Left ventricle myocardium inferior (tissue), 1 donor: Measurements from ENCODE around the gene MRFAP1L1. TPM values are rescaled to one million over a fixed set of nuclear protein-coding genes. Genes with fewer than 3 reads are reported as not detected.

Source experiments
- DNase-seq: peaks from one replicate; pipeline ENCODE4 v3.0.0-alpha.2; 2020
- H3K27ac ChIP-seq: fragments of 200-600 bp; replicated peaks from 2 replicates; pipeline ENCODE4 v1.8.0; 2021
- H3K27me3 ChIP-seq: fragments of 200-600 bp; 2 replicates; pipeline ENCODE4 v1.8.0; 2021; ENCODE audit warnings: low read depth
- H3K36me3 ChIP-seq: fragments of 200-600 bp; 2 replicates; pipeline ENCODE4 v1.8.0; 2021
- H3K4me1 ChIP-seq: fragments of 200-600 bp; 2 replicates; pipeline ENCODE4 v1.8.0; 2021
- H3K4me3 ChIP-seq: fragments of 200-600 bp; 2 replicates; pipeline ENCODE4 v1.8.0; 2021; ENCODE audit warnings: mild to moderate bottlenecking, moderate library complexity
- H3K9me3 ChIP-seq: fragments of 200-600 bp; replicated peaks from 2 replicates; pipeline ENCODE4 v1.8.0; 2021
- intact Hi-C: fragments of 100-400 bp; cut with micrococcal nuclease; formaldehyde crosslinking; loops from one replicate; pipeline ENCODE4 v1.11.0; 2022
- total RNA-seq: library from RNA; stranded (reverse); fragmentation: NEBNext Ultra II Directional; extraction: Animal tissue kit (Norgen Biotek cat#: 25700); gene quantifications from one replicate; pipeline ENCODE4 v1.2.1, GENCODE V29; 2021
- TF ChIP-seq, protein P1 (sequence below): fragments of 200-600 bp; IDR thresholded peaks from 2 replicates; pipeline ENCODE4 v1.8.0; 2021; ENCODE audit warnings: antibody characterized with exemption, mild to moderate bottlenecking, borderline replicate concordance
- donor health status: DM: no; HTN: yes; CAD: no; lungs with severe emphysema.

Gene MRFAP1L1
- total RNA-seq, 1 donor from 2014 or later = 41.5 TPM

DNA sequence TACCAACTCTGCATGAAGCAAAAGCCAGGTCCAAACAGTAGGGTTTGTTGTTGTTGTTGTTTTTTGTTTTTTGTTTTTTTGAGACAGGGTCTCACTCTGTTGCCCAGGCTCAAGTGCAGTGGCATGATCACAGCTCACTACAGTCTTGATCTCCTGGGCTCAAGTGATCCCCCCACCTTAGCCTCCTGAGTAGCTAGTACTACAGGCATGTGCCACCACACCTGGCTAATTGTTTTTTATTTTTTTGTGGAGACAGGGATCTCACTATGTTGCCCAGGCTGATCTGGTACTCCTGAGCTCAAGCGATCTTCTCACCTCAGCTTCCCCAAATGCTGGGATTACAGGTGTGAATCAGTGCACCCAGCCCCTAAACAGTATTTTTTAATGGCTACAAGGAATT lies 9.8 kb downstream of the MRFAP1L1 start:
- TF ChIP-seq, protein P1, sequence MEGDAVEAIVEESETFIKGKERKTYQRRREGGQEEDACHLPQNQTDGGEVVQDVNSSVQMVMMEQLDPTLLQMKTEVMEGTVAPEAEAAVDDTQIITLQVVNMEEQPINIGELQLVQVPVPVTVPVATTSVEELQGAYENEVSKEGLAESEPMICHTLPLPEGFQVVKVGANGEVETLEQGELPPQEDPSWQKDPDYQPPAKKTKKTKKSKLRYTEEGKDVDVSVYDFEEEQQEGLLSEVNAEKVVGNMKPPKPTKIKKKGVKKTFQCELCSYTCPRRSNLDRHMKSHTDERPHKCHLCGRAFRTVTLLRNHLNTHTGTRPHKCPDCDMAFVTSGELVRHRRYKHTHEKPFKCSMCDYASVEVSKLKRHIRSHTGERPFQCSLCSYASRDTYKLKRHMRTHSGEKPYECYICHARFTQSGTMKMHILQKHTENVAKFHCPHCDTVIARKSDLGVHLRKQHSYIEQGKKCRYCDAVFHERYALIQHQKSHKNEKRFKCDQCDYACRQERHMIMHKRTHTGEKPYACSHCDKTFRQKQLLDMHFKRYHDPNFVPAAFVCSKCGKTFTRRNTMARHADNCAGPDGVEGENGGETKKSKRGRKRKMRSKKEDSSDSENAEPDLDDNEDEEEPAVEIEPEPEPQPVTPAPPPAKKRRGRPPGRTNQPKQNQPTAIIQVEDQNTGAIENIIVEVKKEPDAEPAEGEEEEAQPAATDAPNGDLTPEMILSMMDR = no peak
- no peak for DNase-seq
- Histone ChIP-seq H3K4me1 (peaks cover 44% of the 10 kb centered on the region), H3K9me3 (no peaks in the 10 kb centered on the region), H3K36me3 (peaks cover 20% of the 10 kb centered on the region), H3K27ac (no peak overlapping the region), H3K4me3 (no peak overlapping the region), H3K27me3 (no peaks in the 10 kb centered on the region)
- intact Hi-C loops = no loop called here

DNA sequence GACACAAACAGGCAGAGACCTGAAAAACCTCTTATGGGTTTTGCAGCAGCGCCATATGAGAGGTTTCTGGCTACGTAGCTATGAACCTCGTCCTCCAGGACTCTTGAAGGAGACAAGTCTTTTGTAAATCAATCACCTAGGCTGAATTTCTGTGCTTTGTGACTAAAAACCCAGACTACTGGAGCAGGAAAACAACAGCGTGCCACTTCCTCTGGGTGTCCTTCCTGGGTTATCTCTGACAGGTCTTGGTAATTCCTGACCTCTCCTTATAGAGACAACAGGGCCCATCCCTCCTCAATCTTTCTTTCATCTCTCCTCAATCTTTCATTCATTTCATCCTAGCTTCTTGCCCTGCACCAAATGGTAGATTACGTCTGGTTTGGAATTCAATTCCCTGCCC lies 10.3 kb downstream of the MRFAP1L1 start:
- peaks cover 42% of the 10 kb centered on the region for H3K4me1 ChIP-seq
- H3K27ac ChIP-seq = no peak overlapping the region
- TF ChIP-seq, protein P1 = no peak
- no peaks in the 10 kb centered on the region for H3K9me3 ChIP-seq
- peaks cover 19% of the 10 kb centered on the region for H3K36me3 ChIP-seq
- intact Hi-C loops = no loop called here
- no peak for DNase-seq
- H3K27me3 ChIP-seq = no peaks in the 10 kb centered on the region
- H3K4me3 ChIP-seq = no peak overlapping the region

DNA sequence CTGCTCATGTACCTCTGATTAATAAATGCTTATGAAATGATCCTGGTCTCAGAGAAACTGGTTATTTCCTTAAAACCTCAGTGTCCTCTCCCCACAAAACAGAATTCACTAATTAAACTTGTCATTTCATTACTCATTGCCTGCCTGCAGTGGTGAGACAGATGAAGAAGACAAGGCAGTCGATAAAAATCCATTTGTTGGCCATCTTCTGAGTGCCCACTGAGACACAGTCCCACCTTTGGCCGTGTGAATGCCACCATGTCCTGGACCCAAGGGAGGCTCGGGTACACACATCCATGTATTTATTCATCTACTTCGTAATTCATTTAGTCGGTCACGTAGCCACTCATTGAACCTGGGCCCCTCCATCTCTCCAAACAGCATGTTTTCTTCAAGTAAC lies 12.5 kb downstream of the MRFAP1L1 start:
- peaks cover 10% of the 10 kb centered on the region for H3K36me3 ChIP-seq
- H3K9me3 ChIP-seq = no peaks in the 10 kb centered on the region
- H3K27me3 ChIP-seq = no peaks in the 10 kb centered on the region
- no peak overlapping the region for H3K4me3 ChIP-seq
- TF ChIP-seq, protein P1 = no peak
- DNase-seq = no peak
- H3K4me1 ChIP-seq = peaks cover 37% of the 10 kb centered on the region
- intact Hi-C loops = no loop called here
- H3K27ac ChIP-seq = peak overlapping the region; percentile 82

DNA sequence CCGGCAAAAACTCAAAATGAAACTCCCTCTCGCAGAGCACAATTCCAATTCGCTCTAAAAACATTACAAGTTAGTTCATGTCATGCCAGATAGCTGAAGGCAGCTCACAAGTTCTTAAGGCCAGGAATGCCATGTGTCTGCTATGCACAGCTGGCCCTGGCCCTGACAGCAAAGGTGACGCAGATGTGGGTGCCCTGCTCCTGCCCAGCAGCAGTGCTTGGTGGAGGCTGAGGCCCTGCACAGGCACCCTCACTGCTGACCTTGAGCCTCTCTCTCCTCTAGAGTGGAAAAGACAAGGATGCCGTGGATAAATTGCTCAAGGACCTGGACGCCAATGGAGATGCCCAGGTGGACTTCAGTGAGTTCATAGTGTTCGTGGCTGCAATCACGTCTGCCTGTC lies 13.1 kb downstream of the MRFAP1L1 start:
- TF ChIP-seq, protein P1 = no peak
- intact Hi-C loops = no loop called here
- no peaks in the 10 kb centered on the region for H3K9me3 ChIP-seq
- no peaks in the 10 kb centered on the region for H3K27me3 ChIP-seq
- H3K36me3 ChIP-seq = peaks cover 10% of the 10 kb centered on the region
- H3K27ac ChIP-seq = peak overlapping the region; percentile 82
- no peak overlapping the region for H3K4me3 ChIP-seq
- H3K4me1 ChIP-seq = peaks cover 37% of the 10 kb centered on the region
- DNase-seq = no peak

DNA sequence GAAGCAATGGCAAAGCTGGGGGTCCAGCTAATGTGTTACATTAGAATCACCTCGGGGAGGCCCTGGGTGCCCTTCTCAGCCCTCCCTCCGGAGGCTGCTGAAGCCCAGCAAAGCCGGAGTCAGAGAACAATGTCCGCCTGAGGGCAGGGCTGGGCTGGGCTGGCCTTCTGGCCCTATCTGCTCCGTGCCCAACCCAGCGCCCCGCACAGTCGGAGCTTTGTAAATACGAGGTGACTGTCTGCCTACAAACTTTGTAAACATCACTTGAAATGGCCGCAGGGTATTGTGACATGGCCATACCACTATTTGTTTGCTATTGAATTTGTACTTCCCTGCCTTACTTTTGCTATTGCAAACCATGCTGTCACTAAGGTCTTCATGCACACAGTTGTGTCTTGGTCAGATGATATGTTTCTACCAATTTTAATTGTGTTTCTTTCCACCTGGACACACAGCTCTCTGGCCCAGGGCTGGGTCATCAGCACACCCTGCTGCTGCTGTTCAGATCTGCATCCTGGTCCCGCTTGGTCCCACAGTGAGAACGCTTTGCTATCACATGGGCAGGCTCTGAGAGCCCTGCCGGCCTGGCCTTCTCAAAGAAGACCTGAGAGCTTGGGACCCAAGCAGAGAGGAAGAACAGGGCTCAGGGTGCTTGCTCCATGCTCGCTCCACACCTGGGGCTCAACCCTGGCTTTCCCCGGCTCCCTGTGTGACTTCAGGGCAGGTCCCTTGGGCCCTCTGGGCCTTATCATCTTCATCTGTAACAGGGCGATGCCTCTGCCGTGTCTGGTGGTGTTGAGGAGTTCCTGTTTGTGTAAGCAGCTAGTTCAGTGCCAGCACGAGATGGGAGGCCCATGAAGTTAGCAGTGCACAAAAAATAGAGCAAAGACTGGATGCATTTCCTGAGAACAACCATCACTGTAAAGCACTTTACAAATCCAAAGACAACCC lies 13.7 kb downstream of the MRFAP1L1 start:
- Histone ChIP-seq H3K27me3 (no peaks in the 10 kb centered on the region), H3K4me1 (peaks cover 37% of the 10 kb centered on the region)
- TF ChIP-seq, protein P1 = no peak

More for the DNA sequence above, 13.7 kb downstream of the MRFAP1L1 start:
- Histone ChIP-seq H3K36me3 (peaks cover 8% of the 10 kb centered on the region), H3K27ac (peak overlapping the region; percentile 82), H3K4me3 (no peak overlapping the region), H3K9me3 (no peaks in the 10 kb centered on the region)
- intact Hi-C loops = no loop called here
- DNase-seq = no peak
